Esophagus muscularis mucosa (tissue), 4 donors: ENCODE results near the gene NUP210. TPM values are rescaled to one million over a fixed set of nuclear protein-coding genes. Genes with fewer than 3 reads are reported as not detected.

ENCODE experiments used
- DNase-seq: peaks from one replicate; pipeline ENCODE4 v3.0.0-alpha.2; 2017; ENCODE audit errors: extremely low spot score
- H3K27ac ChIP-seq, 4 donors: fragments of 200-600 bp; sonication (generic); replicated peaks in 1 of 4; 1 replicate in 3 of 4; 2 replicates in 1 of 4; pipeline ENCODE4 v1.5.1; 2016 to 2019; ENCODE audit warnings: mild to moderate bottlenecking in 1 of 4
- H3K27me3 ChIP-seq, 4 donors: fragments of 200-600 bp; sonication (generic); one replicate each; pipeline versions ENCODE4 v1.5.1 to v1.6.0; 2016 to 2019
- H3K36me3 ChIP-seq, 4 donors: fragments of 200-600 bp; sonication (generic); one replicate each; pipeline ENCODE4 v1.5.1; 2016 to 2019
- H3K4me1 ChIP-seq, 4 donors: fragments of 200-600 bp; sonication (generic); one replicate each; pipeline ENCODE4 v1.5.1; 2016 to 2019
- H3K4me3 ChIP-seq, 4 donors: fragments of 200-600 bp; sonication (generic); 1 replicate in 2 of 4; 2 replicates in 2 of 4; pipeline ENCODE4 v1.5.1; 2016 to 2019; ENCODE audit warnings: mild to moderate bottlenecking in 4 of 4, moderate library complexity in 1 of 4
- H3K9me3 ChIP-seq, 4 donors: fragments of 200-600 bp; sonication (generic); 1 replicate in 3 of 4; 2 replicates in 1 of 4; pipeline ENCODE4 v1.5.1; 2016 to 2019
- CTCF ChIP-seq, 3 experiments: fragments of 200-600 bp in 2 of 3; fragments of 450-650 bp in 1 of 3; sonication (generic) in 2 of 3; IDR thresholded peaks; one replicate each; pipeline ENCODE4 v1.5.1; 2017 to 2019; ENCODE audit warnings: antibody characterized with exemption in 3 of 3, mild to moderate bottlenecking in 2 of 3, moderate library complexity in 1 of 3
- EP300 ChIP-seq: sonication (generic); formaldehyde crosslinking; IDR thresholded peaks from one replicate; pipeline ENCODE4 v1.6.1; 2017; ENCODE audit warnings: antibody characterized with exemption
- POLR2A ChIP-seq: fragments of 450-650 bp; IDR thresholded peaks from one replicate; pipeline ENCODE4 v1.6.1; 2017; ENCODE audit warnings: antibody characterized with exemption, moderate library complexity, mild to moderate bottlenecking, low read depth
- POLR2AphosphoS5 ChIP-seq, 2 donors: sonication (generic); formaldehyde crosslinking; IDR thresholded peaks; one replicate each; pipeline ENCODE4 v1.6.1; 2017; ENCODE audit warnings: antibody characterized with exemption in 2 of 2
- WGBS: methylation state at CpG from one replicate; pipeline ENCODE4 v1.1.5; 2018; 5-methylcytosine and 5-hydroxymethylcytosine counted together
- intact Hi-C: fragments of 100-400 bp; cut with DNase I; formaldehyde crosslinking; loops from one replicate; pipeline ENCODE4 v1.15.1; 2023
- total RNA-seq, 4 donors: library from RNA; depleted of rRNA; stranded (reverse); fragments of >200 nt; gene quantifications; one replicate each; pipeline versions ENCODE4 v1.1.0 to v1.2.1, GENCODE V29; 2016

Gene NUP210
- total RNA-seq, 4 donors from 2014 or later, result 2.5 to 5.2 (median 4.2) TPM

DNA sequence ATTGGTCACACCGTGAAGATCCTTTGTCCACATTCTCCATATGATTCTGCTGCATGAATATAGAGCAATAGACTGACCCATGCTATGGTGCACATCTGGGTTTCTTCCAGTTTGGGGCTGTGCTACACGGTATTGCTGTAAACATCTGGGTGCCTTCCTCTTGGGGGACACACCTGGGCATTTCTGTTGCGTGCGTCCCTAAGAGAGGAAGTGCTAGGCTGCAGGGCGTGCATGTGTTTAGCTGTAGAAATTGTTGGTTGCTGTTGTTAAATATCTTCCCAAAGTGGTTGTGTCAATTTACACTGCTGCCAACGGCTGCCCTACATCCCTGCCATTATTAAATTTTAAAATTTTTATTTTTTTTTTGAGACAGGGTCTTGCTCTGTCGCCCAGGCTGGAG, 52.4 kb downstream of the NUP210 start:
- no peak for TF ChIP-seq CTCF (IDR thresholded peaks at IDR 0.05)
- TF ChIP-seq EP300, result no peak
- no peak for TF ChIP-seq POLR2AphosphoS5 (IDR thresholded peaks at IDR 0.05)
- TF ChIP-seq POLR2A, result no peak
- intact Hi-C loops, result no loop called here
- no peak for DNase-seq
- Histone ChIP-seq H3K27me3 (no peaks in the 10 kb centered on the region), H3K36me3 (peaks cover 0 to 65% (median 22%) of the 10 kb centered on the region in 4 donors), H3K27ac (no peak overlapping the region), H3K9me3 (no peaks in the 10 kb centered on the region), H3K4me1 (no peaks in the 10 kb centered on the region), H3K4me3 (no peak overlapping the region)
- WGBS, result 69% methylated on average over 6 of the region's 7 CpGs

- intact Hi-C loops, result no loop called here
- Histone ChIP-seq H3K9me3 (no peaks in the 10 kb centered on the region), H3K36me3 (peaks cover 0 to 57% (median 17%) of the 10 kb centered on the region in 4 donors), H3K27me3 (no peaks in the 10 kb centered on the region), H3K4me1 (no peaks in the 10 kb centered on the region), H3K4me3 (no peak overlapping the region), H3K27ac (no peak overlapping the region)
- TF ChIP-seq EP300 (no peak), POLR2A (no peak), CTCF (IDR thresholded peaks at IDR 0.05) (no peak)
- WGBS, result 95% methylated on average over 23 of the region's 24 CpGs
- no peak for DNase-seq
Measured at GRCh38 chr3:13365390-13366379, 54.4 kb downstream of the NUP210 start.

DNA sequence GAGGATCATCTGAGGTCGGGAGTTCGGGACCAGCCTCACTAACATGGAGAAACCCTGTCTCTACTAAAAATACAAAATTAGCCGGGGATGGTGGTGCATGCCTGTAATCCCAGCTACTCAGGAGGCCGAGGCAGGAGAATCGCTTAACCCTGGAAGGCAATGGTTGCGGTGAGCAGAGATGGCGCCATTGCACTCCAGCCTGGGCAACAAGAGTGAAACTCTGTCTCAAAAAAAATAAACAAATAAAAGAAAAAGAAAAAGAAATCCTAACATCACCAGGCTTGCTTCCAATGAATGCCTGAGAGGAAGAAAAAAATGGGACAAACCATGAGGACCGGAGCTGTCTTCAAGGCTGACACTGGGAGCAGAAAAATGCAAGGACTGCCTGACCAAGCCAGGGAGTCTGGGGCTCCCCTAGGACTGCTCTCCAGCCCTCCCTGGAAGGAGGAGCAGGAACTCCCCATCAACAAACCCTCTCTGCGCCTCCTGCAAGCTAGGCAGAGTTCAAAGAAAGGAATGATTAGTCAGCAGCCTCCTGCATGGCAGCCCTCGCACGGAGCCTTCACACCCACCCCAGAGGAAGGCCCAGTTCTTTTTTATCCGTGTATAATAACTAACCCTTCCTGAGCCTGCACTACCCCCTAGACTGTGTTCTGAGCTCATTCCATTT, 55.4 kb downstream of the NUP210 start:
- no peak for TF ChIP-seq POLR2AphosphoS5 (IDR thresholded peaks at IDR 0.05)
- TF ChIP-seq EP300, result no peak
- no peak for TF ChIP-seq POLR2A
- TF ChIP-seq CTCF (IDR thresholded peaks at IDR 0.05), result no peak
- intact Hi-C loops, result no loop called here
- H3K4me1 ChIP-seq, result no peaks in the 10 kb centered on the region
- peaks cover 0 to 61% (median 19%) of the 10 kb centered on the region in 4 donors for H3K36me3 ChIP-seq
- H3K4me3 ChIP-seq, result no peak overlapping the region
- DNase-seq, result no peak
- 81% methylated on average over 12 of the region's 12 CpGs for WGBS
- H3K27ac ChIP-seq, result no peak overlapping the region
- no peaks in the 10 kb centered on the region for H3K9me3 ChIP-seq
- H3K27me3 ChIP-seq, result no peaks in the 10 kb centered on the region

DNA sequence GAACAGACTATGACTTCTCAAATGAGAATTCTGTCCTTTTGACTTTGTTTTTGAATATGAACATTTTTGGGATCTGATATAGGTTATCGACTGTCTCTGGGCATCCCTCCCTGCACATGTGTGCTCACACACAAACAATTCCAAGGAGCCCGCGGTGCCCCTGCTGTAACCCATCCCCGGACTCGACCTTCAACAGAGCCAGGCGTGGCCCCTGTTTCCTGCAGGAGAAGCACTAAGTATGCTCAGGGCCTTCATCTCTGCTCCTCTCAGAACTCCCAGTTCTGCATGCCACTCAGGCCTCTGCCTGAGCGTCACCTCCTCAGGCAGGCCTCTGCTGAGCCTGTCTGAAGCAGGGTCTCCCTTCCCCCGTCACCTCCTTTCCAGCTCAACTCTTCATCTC, 57.6 kb downstream of the NUP210 start:
- no peaks in the 10 kb centered on the region for H3K4me1 ChIP-seq
- TF ChIP-seq POLR2A, result no peak
- TF ChIP-seq POLR2AphosphoS5 (IDR thresholded peaks at IDR 0.05), result no peak
- TF ChIP-seq CTCF (IDR thresholded peaks at IDR 0.05), result no peak
- TF ChIP-seq EP300, result no peak
- no peak overlapping the region for H3K4me3 ChIP-seq
- WGBS, result 96% methylated on average over 8 of the region's 8 CpGs
- no peaks in the 10 kb centered on the region for H3K27me3 ChIP-seq
- intact Hi-C loops, result no loop called here
- no peak for DNase-seq
- no peak overlapping the region for H3K27ac ChIP-seq
- H3K36me3 ChIP-seq, result peaks cover 0 to 70% (median 27%) of the 10 kb centered on the region in 4 donors
- H3K9me3 ChIP-seq, result no peaks in the 10 kb centered on the region
